Activated CD4-positive, alpha-beta T cell treated with anti-CD3 and anti-CD28 coated beads, Interleukin-2, Interleukin-4, amounts not matched to agents 100 ng/mL and 50 ng/mL, durations not matched to agents 16 hours and 8 hours (primary cell): ENCODE data around the gene TMEM59L.

Source experiments
- DNase-seq: peaks from one replicate; pipeline ENCODE4 v3.0.0-alpha.2; 2020; ENCODE audit warnings: low spot score

TMEM59L gene

DNA sequence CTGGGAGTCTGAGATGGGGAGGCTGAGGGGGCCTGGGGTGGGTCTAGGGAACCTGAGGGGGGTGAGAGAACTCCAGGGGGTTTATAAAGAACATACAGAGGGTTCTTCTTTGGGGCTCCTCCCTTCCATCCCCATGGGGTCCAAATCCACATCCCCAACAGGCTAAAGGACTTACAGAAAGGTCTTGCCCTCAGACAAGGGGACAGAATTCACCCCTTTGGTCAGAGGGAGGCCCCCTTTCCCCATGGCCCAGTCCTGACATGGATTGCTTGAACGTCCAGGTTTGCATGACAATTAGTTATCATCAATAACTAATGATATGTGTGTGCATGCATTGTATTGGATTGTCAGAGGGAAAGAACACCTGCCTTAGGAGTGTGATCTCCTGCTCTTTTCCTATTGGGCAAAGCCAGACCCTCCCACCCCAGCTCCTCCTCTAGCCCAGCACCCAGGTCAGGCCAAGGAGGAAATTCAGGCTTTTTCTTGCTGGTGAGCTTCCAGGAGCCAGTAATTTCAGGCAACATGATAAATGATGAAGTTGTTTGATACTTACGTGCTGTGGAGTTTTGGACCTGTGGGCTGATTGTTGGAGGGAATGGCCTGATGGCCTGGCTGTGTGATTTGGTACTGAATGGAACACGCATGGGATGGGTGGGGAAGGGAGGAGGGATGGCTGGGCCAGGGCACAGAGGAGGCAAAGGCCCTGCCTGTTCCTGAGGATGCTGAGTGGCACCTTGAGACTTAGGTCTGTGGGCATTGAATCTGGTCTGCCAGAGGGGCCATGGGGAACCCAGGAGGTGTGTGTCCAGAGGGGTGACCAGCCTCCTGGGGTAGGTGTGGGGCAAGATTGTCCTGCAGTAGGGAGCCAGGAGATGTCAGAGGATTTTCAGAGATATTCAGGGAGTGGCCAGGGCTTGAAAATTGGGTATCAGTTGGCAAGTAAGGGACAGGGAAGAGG, 25.3 kb downstream of the TMEM59L start:
- DNase-seq = no peak

DNA sequence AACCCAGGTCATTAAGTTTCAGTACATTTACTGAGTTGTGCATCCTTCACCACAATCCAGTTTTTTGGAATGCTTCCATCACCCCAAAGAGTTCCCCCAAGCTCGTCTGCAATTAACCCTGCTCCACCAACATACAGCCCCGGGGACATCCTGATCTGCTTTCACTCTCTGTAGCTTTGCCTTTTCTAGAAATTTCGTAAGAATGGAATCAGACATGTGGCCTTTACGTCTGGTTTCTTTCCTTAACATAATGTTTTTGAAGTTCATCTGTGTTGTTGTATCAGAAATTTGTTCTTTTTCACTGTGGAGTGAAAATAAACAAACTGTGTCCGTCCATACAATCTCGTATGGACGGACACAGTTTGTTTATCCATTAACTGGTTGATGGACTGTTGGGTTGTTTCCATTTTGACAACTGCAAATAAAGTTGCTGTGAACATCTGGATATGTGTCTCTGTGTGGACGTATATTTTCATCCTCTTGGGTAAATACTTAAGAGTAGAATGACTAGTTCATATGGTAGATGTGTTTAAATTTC, 27.1 kb downstream of the TMEM59L start:
- no peak for DNase-seq

DNA sequence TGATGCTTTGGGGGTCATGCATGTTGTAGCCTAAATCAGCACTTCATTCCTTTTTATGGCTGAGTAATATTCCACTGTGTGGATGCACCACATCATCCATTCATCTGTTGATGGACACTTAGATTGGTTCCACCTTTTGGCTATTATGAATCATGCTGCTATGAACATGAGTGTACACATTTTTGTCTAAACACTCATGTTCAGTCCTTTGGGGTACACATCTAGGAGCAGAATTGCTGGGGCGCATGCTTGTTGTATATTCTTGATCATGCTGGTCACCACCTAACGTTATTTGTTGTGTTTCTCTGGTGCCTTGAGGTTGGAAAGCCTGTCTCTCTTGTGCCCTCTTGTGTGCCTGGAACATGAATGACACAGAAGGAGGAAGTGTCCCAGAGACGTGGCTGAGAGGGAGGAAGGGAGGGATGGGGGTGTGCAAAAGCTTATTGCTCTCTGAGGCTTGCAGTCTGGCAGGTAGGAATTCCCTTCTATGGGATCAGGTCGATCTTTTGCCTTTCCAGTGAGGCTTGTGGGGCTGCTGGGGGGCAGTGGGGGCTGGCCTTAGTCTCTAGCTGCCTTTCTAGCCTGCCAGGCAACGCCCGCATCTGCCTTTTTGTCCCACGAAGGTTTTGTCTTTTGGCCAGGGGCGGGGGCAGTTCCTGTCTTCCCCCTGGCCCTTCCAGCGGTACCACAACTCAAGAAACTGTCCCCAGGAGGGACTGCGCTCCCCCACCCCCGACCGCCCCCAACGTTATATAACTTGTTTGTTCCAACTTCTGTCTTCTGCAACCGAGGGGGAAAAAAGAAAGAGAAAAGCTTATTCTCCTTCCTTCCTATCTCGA, 31.7 kb downstream of the TMEM59L start:
- no peak for DNase-seq

DNA sequence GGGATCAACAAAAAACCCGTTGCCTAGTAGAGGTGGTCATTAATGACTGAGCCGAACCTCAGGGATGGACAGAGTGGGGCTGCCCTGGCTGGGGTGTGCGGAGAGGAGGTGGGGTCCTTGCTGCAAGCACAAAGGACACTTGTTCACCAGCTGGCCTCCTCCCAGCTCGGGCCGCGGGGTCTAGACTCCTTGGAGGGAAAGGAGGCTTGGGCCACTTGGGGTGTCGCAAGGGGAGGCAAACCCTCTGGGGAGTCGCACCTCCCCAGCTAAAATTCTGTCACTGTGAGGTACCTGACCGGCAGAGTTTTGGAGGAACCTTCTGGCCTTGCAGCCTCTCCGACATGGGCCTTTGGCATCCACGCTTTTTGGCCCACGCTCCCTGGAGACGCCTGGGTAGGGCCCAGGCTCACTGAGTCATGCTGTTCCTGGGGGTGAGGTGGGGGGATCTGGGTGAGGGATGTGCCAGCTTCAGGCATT, 32.4 kb downstream of the TMEM59L start:
- no peak for DNase-seq

DNA sequence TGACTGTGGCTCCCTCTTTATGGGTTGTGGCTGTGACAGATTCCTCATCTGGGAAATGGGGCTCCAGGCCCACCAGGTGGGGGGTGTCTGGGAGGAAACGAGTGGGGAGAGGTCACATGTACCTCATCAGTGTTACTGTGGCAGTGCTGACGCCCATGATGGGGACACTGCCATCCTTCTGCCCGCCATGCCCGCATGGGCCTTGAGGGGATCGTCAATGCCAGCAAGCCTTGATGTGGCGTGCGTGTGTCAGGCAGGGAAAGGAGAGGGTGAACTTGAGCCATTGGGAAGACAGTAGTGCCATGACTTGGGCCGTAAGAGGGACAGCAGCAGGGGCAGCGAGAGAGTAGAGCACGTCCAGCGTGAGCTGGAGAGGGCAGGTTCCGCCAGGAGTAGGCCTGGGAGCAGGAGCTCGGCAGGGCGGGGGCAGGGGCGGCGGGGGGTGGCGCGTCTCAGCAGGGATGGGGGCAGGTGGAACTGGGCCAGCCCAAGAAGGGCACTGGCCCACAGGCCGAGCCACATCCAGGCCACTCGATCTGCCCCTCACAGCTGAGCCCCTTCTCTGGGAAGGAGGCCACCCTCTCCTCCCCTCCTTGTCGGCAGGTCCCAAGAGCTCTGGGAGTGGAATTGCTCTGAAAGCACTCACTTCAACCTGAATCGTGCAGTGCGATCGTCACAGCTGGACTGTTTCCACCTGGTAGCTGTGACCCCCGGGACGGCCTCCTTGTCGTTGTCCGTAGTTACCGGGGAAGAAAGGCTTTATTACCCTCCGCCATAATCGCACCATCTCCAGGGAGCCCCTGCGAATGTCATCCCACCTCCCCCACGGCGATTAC, 34.1 kb downstream of the TMEM59L start:
- no peak for DNase-seq

DNA sequence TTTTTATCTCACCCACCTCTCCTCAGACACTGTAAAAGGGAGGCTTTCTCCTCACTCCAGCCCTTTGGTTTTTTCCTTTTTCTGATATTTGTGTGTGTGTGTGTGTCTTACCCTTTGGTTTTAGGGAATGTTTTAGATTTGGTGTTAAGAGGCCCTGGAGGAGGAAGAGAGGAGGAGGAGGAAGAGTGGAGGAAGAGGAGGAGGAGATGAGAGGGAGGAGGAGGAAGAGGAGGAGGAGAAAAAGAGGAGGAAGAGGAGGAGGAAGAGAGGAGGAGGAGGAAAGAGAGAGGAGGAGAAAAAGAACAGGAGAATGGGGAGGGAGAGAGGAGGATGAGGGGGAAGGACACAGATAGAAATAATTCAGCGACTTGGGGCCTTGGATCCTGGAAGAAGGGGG, 34.7 kb downstream of the TMEM59L start:
- DNase-seq = no peak

DNA sequence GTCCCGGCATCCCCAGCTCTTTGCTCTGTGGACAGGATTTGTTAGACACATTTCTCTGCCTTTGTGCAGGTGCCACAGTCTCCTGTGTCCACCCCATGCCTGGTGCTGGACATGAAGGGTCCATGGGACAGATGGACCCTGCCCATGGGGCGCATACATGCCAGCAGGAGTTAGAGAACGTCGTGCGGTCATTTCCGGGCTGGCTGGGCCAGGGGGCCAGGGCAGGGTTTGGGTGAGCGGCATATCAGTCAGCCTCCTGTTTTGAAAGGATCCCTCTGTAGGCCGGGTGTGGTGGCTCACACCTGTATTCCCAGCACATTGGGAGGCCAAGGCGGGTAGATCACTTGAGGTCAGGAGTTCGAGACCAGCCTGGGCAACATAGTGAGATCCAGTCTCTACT, 35.1 kb downstream of the TMEM59L start:
- no peak for DNase-seq

DNA sequence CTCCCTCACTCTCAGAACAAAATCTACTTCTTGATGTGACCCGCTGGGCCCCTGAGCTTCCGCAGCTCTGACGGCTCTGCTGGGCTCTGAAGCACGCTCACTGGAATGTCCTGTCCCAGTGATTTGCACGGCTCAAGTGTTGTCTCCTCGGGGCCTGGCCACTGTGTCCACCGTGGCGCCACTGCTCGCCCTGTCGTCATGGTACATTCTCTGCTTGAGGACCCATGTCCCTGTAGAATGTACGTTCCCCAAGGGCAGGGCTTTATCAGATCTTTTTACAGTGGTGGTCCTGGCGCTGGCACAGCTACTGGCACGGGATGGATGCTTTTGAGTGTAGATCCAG, 36.3 kb downstream of the TMEM59L start:
- no peak for DNase-seq

DNA sequence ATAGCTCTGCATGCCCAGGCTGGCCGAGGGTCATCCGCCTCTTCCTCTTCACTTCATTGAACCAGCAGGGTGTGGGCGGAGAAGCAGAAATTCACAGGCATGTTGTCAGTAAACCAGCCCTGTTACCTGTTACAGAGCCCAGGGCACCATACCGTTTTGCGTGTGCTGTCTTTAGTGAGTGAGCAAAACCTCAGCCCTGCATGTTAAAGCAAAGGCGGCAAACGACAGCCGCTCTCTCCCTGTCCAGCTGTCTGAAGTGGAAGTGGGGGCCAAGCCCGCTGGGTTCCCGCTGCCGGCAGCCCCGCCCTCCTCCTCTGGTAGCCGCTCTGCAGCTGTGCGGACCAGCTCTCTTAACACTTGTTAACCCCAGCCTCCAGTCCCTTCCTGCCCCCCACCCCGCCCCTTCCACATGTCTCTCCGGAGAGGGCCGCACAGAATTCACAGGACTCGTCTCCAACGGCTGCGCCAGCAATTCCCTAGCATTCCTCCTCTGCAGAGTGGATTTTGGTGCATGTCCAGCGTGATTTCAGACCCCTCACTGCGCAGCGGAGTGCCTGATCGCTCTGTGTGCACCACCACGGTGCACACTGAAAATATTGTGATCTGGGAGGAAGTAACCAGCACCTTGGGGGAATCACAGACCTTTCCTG, 36.8 kb downstream of the TMEM59L start:
- DNase-seq = no peak

DNA sequence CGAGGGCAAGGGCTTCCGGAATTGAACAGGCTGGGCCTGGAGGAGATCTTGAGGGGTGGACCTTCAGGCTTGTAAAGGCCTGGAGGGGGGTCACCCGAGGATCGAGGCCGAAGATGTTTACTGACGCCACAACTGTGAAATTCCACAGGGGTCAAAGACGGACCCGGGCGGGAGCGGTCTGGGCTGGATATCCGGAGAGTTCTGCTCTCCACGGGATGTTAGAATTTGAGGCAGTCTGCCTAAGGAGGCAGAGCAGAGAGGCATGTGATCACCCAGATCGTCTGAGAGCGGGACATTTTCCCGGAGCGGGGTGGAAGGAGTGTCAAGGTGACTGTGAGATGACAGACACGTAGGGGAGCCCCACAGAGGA, 37.3 kb downstream of the TMEM59L start:
- no peak for DNase-seq

DNA sequence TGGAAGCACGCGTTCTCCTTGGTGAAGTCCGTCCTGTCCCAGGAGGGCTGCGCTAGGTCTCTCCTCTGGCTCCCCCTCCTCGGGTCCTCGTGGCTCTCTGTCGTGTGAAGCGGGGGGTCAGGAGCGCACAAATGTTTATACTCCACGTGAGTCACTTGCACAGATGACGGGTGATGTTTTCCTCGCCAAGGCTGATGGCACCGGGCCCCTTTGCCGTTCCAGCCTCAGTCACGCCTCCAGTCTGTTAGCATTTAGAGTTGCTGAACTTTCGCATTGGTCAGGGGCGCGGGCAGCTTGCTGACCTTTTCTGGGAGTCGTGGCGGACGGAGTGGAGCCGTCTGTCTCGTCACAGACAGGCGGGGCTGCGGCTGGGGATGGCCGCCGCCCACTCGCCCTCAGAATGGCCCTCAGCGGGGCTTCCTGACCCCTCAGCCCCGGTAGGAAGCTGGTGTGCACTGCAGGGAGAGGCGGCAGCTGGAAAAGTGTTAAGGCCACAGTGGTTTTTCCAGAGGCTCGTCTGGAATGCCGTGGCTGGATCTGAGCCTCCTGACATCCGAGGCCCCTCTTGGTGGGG, 37.9 kb downstream of the TMEM59L start:
- DNase-seq = no peak

DNA sequence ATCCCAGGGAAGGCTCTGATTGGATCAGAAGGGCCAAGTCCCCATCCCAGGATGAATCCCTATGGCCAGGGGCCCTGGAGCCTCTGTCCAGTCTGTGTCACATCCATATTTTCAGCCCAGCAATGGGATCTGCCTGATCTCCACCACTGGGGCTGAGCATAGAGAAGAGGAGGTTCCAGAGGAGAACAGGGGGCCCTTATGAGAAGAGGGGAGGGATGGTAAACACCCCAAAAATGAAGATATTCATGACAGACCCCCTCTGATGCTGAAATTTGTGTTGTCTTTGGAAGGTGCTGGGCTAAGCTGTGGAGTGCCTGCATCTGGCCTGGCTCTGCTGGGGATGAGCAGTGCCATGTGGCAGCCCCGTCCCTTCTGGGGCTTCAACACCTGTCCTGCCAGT, 38.6 kb downstream of the TMEM59L start:
- no peak for DNase-seq

DNA sequence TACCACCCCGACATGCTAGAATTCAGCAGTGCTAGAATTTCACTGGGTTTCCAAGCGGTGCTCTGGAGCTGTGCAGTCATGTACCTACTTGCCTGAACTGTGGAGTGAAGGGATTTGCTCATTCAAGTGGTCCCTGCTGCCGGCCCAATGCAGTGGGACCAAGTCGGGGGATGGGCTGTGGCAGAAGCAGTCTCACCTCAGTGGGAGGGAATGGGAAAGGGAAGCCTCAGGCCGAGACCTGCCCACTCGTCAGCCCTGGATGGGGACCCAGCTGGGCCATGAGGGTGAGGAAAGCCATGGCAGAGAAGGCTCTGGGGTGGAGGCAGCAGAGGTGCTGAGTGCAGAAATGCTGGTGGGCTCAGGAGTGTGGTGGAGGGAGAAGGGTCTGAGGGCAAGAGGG, 39.1 kb downstream of the TMEM59L start:
- no peak for DNase-seq

DNA sequence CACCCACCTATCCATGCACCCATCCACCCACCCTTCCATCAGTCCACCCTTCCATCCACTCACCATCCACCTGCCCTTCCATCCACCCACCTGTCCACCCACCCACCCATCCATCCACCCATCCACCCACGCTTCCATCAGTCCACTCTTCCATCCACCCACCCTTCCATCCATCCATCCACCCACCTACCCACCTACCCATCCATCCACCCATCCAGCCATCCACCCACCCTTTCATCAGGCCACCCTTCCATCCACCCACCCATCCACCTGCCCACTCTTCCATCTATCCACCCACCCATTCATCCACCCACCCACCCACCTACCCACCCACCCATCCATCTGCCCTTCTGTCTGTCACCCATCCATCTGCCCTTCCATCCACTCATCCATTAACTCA, 41.2 kb downstream of the TMEM59L start:
- no peak for DNase-seq

DNA sequence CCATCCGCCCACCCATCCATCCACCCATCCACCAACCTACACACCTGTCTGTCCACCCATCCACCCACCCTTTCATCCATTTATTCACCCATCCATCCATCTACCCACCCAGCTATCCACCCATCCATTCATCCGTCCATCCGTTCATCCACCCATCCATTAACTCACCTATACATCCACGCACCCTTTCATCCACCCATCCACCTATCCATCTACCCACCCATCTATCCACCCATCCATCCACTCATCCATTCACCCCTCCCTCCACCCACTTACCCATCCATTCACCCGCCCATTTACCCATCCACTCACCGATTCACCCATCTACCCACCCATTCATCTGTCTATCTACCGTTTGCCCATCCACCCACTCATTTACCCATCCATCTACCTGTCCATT, 41.8 kb downstream of the TMEM59L start:
- DNase-seq = no peak

DNA sequence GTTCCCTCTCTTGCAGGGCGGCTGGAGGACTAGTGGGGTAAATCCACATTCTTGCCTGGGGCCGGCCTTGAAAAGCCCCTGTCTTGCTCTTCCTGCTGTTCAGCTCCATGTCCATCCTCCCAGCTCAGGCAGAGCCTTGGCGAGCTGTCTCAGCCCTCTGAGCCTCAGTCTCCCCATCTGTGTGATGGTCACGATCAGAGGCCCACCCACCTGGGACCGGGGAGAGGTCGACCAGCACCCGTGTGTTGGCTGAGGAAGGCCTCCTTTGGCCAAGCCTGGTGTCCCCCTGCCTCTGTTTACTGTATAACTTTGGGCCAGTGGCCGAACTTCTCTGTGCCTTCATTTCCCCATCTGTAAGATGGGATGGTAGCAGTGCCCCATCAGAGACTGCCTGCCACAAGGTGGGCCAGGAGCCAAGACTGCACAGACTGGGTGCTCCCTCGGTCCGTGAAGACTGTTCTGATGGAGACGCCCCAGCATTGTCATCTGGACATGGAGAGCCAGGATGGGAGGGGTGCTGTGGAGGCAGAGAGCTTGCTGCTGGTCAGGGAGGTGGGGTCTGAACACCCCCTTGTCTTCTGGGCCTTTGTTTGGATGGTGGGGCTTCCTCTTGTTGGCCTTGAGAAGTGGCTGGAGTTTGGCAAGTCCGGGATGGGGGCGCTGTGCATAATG, 42.6 kb downstream of the TMEM59L start:
- no peak for DNase-seq

DNA sequence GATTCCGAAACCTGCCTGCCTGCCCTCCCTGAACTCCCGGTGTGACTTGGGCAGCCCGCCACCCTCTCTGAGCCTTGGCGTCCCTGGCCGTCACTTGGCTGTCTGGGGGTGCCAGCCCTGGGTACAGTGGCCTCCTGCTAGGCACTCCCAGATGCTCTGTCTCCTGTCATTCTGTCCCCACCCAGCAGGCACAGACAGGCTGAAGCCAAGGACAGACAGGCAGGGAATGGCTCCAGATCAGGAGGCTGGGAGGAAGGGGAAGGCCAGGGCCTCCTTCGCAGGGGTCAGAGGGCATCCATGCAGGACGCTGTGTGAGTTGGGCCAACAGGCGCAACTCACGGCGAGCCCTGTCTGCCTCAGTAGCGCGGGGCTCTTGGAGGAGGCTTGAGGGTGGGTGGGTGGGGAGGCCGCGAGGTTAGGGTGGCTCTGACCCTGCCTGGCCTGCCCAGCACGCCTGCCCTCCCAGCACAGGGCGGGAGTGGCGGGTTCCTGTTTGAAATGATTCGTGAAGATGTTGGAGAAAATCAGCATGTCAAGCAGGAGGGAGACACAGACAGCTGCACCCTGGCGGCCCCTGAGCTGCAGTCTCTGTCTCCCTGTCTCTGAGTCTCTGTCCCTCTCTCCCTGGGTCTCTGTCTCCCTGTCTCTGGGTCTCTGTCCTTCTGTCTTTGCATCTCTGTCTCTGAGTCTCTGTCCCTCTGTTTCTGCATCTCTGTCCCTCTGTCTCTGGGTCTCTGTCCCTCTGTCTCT, 43.8 kb downstream of the TMEM59L start:
- DNase-seq = no peak

DNA sequence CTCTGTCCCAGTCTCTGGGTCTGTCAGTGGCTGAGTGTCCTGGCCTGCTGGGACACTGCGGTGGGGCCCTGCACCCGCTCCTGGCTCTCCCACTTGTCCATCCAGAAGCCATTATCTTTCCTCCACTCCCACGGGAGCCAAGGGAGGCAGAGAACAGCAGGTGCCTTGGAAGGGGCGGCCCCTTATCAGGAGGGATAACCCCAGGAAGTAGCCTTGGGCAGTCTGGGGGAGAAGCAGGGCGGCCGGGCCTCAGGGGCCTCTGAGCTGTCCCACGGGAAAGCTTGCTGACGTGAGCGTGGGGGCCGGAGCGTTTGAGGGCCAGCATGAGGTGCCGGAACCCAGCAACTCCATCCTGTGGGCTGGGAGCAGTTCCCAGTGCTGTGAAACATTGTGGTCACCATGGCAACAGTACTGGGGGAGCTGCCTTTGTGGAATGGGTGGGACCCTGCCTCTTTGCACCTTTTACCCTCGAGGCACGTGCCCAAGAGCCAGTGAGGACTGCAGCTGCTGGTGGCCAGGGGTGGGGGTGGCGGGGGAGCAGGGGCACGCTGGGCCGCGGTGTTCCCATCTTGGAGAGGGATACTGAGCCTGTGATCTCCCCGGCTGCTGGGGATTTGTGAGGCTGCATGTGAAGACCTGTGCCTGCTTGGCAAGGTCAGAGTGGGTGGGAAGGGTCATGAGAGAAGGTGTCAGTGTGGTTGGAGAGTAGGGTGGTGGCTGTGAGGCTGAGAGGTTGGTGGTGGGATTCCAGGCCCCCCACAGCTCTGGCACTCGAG, 45.1 kb downstream of the TMEM59L start:
- DNase-seq = no peak

DNA sequence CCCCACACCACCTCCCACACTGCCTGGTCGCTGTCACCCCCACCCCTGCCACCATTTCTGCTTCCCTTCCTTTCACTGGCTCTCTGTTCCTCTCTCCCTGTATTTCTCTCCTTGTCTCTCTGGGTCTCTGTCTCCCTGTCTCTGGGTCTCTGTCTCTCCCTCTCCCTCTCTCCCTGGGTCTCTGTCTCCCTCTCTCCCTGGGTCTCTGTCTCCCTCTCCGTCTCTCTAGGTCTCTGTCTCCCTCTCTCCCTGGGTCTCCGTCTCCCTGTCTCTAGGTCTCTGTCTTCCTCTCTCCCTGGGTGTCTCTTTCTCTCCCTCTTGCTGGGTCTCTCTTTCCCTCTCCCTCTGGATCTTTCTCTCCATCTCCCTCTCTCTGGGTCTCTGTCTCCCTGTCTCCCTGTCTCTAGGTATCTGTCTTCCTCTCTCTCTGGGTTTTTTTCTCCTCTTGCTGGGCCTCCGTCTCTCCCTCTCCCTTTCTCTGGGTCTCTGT, 45.7 kb downstream of the TMEM59L start:
- no peak for DNase-seq
